AG08396 (cell line): ENCODE measurements around the gene OR4F15.
A peak's percentile ranks its signal among the peaks of the same experiment; 100 is the strongest.

Experiments used
- DNase-seq: peaks from one replicate; pipeline ENCODE4 v3.0.0; 2012; ENCODE audit warnings: low spot score, mixed read lengths

Gene OR4F15

GRCh38 chr15:101804375-101804774 lies 7.6 kb upstream of the OR4F15 start:
- no peak for DNase-seq

GRCh38 chr15:101804941-101805340 lies 7.1 kb upstream of the OR4F15 start:
- no peak for DNase-seq

- no peak for DNase-seq
Measured at GRCh38 chr15:101805605-101806345, 6.2 kb upstream of the OR4F15 start.

GRCh38 chr15:101807345-101807945 lies 4.6 kb upstream of the OR4F15 start:
- DNase-seq, result peak; percentile 6

- DNase-seq, result peak; percentile 21
Measured at GRCh38 chr15:101808201-101808600, 3.8 kb upstream of the OR4F15 start.

GRCh38 chr15:101810456-101810855 lies 1.5 kb upstream of the OR4F15 start:
- no peak for DNase-seq

GRCh38 chr15:101810876-101811275 lies 1.1 kb upstream of the OR4F15 start:
- no peak for DNase-seq

GRCh38 chr15:101813803-101814534 lies 2.0 kb downstream of the OR4F15 start:
- peak; percentile 42 for DNase-seq

GRCh38 chr15:101820781-101821180 lies 8.8 kb downstream of the OR4F15 start:
- no peak for DNase-seq

- peak; percentile 54 for DNase-seq
Measured at GRCh38 chr15:101827257-101827656, 15.3 kb downstream of the OR4F15 start.

- no peak for DNase-seq
Measured at GRCh38 chr15:101828774-101829173, 16.8 kb downstream of the OR4F15 start.

- DNase-seq, result no peak
Measured at GRCh38 chr15:101841656-101842055, 29.7 kb downstream of the OR4F15 start.

- no peak for DNase-seq
Measured at GRCh38 chr15:101844916-101845315, 32.9 kb downstream of the OR4F15 start.

GRCh38 chr15:101852356-101852755 lies 40.4 kb downstream of the OR4F15 start:
- DNase-seq, result no peak
